Psoas muscle (tissue), 8 donors: ENCODE data around the gene RNU5D-1. TPM values are rescaled to one million over a fixed set of nuclear protein-coding genes. Genes with fewer than 3 reads are reported as not detected.

Experiments used
- ATAC-seq, 4 donors: fragments of 200-7000 bp; cut with Tn5 transposase; one replicate each; pipeline ENCODE4 v1.9.1; 2020; ENCODE audit warnings: moderate library complexity in 3 of 4, mild to moderate bottlenecking in 2 of 4
- DNase-seq, 2 donors: peaks; one replicate each; pipeline ENCODE4 v3.0.0-alpha.2; 2020
- H3K27ac ChIP-seq: fragments of 200-600 bp; one replicate; pipeline ENCODE4 v1.8.0; 2022
- H3K27me3 ChIP-seq, 3 donors: fragments of 200-600 bp in 1 of 3; one replicate each; pipeline versions ENCODE4 v1.6.1 to v1.8.0; 2013 to 2022; ENCODE audit warnings: low read length in 2 of 3, mild to moderate bottlenecking in 2 of 3, moderate library complexity in 1 of 3; ENCODE audit not compliant: insufficient read depth in 3 of 3
- H3K36me3 ChIP-seq, 2 donors: fragments of 200-600 bp in 1 of 2; one replicate each; pipeline versions ENCODE4 v1.6.1 to v1.8.0; 2013 to 2022; ENCODE audit warnings: low read depth in 1 of 2, mild to moderate bottlenecking in 1 of 2, moderate library complexity in 1 of 2; ENCODE audit not compliant: insufficient read depth in 1 of 2
- H3K4me1 ChIP-seq: fragments of 200-600 bp; one replicate; pipeline ENCODE4 v1.8.0; 2022
- H3K4me3 ChIP-seq: fragments of 200-600 bp; one replicate; pipeline ENCODE4 v1.8.0; 2022; ENCODE audit warnings: mild to moderate bottlenecking
- H3K9me3 ChIP-seq: fragments of 200-600 bp; one replicate; pipeline ENCODE4 v1.8.0; 2022
- CTCF ChIP-seq: fragments of 200-600 bp; IDR thresholded peaks from one replicate; pipeline ENCODE4 v1.8.0; 2022; ENCODE audit warnings: antibody characterized with exemption
- WGBS, 3 donors: extraction: QIAGEN DNeasy Blood & Tissue Kit; methylation state at CpG; one replicate each; pipeline versions ENCODE4 v1.1.6 to v1.1.7; 2013; 5-methylcytosine and 5-hydroxymethylcytosine counted together
- intact Hi-C, 2 donors: fragments of 100-400 bp; cut with DNase I; formaldehyde crosslinking; loops; one replicate each; pipeline versions ENCODE4 v1.11.0 to v1.14.2; 2022
- polyA plus RNA-seq, 3 donors: library from polyadenylated mRNA; stranded (reverse); fragments of 200-250 nt; gene quantifications; one replicate each; pipeline ENCODE4 v1.2.3, GENCODE V29; 2013
- total RNA-seq, 4 donors: library from RNA; stranded (reverse); fragmentation: NEBNext Ultra II Directional in 2 of 4; extraction: Animal tissue kit (Norgen Biotek cat#: 25700) in 2 of 4; gene quantifications; one replicate each; pipeline versions ENCODE4 v1.2.1 to v1.2.4, GENCODE V29; 2021 to 2023
- donor health status: healthy with polysubstance abuse.
- donor health status: DM: no; HTN: no; CAD: no; lungs with moderate emphysema.
- donor health status: Bipolar disorder and iron deficiency.
- donor health status: healthy.
- donor health status: DM: yes; HTN: yes; CAD: no.
- donor health status: DM: no; HTN: no; CAD: no.
- donor health status: DM: no; HTN: no; CAD: no.
- donor health status: DM: yes; HTN: yes; CAD: no.

RNU5D-1 gene
- total and polyA plus RNA-seq, 7 donors = not detected

DNA sequence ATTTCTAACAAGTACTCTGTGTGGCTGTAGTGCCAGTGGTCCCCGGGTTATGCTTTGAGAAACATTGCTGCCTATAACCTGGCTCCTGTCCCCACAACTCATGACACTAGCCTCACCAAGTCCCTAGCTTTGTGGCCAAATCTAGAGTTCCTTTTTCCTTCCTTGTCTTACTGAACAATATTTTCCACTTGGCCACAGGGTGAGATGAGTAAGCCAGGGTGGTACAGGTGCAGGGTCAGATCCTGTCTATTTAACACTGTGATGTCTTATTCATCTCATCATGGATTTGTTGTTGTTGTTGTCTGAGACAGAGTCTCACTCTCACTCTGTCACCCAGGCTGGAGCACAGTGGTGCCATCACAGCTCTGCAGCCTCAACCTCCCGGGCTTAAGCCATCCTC is 37.8 kb downstream of the RNU5D-1 start:
- intact Hi-C loops = loop anchor here in 1 of 2 donors (2.0 kb wide), 1 partner anchor 56 kb away; no protein-coding TSS in a partner anchor
- DNase-seq = no peak
- H3K27ac ChIP-seq = no peak overlapping the region
- no peak for ATAC-seq
- H3K4me3 ChIP-seq = no peak overlapping the region
- no peaks in the 10 kb centered on the region for H3K4me1 ChIP-seq
- TF ChIP-seq CTCF = no peak
- 85 to 89% (median 88%) methylated on average over 2 of the region's 2 CpGs for WGBS, 3 donors
- H3K9me3 ChIP-seq = no peaks in the 10 kb centered on the region
- H3K27me3 ChIP-seq = no peaks in the 10 kb centered on the region
- no peaks in the 10 kb centered on the region for H3K36me3 ChIP-seq

DNA sequence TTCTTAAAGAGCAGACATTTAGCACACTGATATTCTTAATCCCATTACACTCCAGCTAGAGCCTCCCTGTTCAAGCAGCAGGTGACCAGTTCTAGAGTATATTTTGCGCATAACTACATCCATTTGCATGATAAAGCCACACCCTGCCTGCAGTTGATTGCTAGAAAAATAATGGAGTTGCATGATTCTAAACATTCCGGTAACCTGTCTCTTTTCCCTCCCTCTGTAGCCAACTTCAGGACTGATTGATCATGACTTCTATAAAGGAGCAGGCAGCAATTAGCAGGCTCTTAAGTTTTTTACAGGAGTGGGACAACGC is 41.6 kb downstream of the RNU5D-1 start:
- H3K36me3 ChIP-seq = no peaks in the 10 kb centered on the region
- no peak overlapping the region for H3K4me3 ChIP-seq
- ATAC-seq (no peak), DNase-seq (no peak)
- intact Hi-C loops = no loop called here
- TF ChIP-seq CTCF = no peak
- H3K27ac ChIP-seq = no peak overlapping the region
- H3K9me3 ChIP-seq = no peaks in the 10 kb centered on the region
- 81 to 91% (median 84%) methylated on average over 3 of the region's 3 CpGs for WGBS, 3 donors
- H3K27me3 ChIP-seq = no peaks in the 10 kb centered on the region
- no peaks in the 10 kb centered on the region for H3K4me1 ChIP-seq

DNA sequence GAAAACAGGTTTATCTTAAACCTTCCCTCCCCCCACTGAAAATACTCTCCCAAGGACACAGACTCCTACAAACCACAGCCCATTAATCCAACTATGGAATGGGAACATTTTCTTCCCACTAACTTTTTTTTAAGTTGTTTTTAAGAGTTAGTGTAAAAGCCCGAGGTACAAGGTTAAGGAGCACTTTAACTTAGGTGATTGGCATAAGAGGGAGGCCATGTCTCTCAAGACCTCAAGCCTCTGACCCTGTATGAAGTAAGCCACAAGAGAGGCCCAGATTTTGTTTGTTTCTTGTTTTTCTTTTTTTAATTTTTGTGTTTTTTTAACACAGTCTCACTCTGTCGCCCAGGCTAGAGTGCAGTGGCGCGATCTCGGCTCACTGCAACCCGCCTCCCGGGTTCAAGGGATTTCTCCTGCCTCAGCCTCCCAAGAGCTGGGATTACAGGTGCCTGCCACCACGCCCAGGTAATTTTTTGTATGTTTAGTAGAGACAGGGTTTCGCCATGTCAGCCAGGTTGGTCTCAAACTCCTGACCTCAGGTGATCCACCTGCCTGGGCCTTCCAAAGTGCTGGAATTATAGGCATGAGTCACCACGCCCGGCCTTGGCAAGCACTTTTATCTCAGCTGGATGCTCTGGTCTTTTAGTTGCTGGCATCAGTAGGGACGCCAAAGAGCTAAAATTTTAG is 42.1 kb downstream of the RNU5D-1 start:
- H3K4me3 ChIP-seq = no peak overlapping the region
- H3K4me1 ChIP-seq = no peaks in the 10 kb centered on the region
- intact Hi-C loops = no loop called here
- no peak for DNase-seq
- no peak for ATAC-seq
- TF ChIP-seq CTCF = no peak
- 85 to 86% (median 85%) methylated on average over 12 of the region's 12 CpGs for WGBS, 3 donors
- no peaks in the 10 kb centered on the region for H3K27me3 ChIP-seq
- no peaks in the 10 kb centered on the region for H3K9me3 ChIP-seq
- no peaks in the 10 kb centered on the region for H3K36me3 ChIP-seq
- no peak overlapping the region for H3K27ac ChIP-seq

DNA sequence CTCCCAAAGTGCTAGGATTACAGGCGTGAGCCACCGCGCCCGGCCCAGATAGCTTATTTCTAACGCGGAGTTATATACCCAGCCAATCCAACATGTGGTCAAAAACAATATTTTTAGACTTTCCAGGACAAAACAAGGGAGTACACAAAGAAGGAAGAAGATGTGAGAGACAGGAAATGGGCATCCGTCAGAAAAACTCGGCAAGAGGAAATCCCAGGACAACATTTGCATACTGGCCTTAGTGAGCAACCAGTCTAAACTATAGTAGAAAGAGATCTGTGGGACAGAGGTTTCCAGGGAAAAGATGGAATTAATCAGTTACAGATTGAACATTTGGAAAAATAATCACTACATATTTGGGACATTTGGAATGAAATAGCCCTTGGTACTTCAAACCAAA is 45.1 kb downstream of the RNU5D-1 start:
- H3K4me1 ChIP-seq = no peaks in the 10 kb centered on the region
- no peaks in the 10 kb centered on the region for H3K9me3 ChIP-seq
- no peak overlapping the region for H3K27ac ChIP-seq
- no peaks in the 10 kb centered on the region for H3K36me3 ChIP-seq
- intact Hi-C loops = no loop called here
- DNase-seq = no peak
- no peak for TF ChIP-seq CTCF
- H3K4me3 ChIP-seq = no peak overlapping the region
- no peak for ATAC-seq
- 79 to 81% (median 79%) methylated on average over 8 of the region's 8 CpGs for WGBS, 3 donors
- no peaks in the 10 kb centered on the region for H3K27me3 ChIP-seq

DNA sequence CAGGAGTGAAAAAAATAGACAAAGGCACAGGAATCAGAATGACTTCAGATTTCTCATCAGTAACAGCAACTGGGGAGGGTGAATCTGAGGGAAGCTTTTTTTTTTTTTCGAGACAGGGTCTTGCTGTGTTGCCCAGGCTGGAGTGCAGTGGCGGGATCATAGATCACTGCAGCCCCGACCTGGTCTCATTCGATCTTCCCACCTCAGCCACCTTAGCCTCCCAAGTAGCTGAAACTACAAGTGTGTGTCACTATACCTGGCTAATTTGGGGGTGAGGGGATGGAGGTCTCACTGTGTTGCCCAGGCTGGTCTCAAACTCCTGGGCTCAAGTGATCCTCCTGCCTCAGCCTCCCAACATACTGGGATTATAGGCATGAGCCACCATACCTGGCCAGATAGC is 45.8 kb downstream of the RNU5D-1 start:
- no peak for TF ChIP-seq CTCF
- DNase-seq (no peak), ATAC-seq (no peak)
- Histone ChIP-seq H3K27me3 (no peaks in the 10 kb centered on the region), H3K9me3 (no peaks in the 10 kb centered on the region), H3K4me1 (no peaks in the 10 kb centered on the region), H3K36me3 (no peaks in the 10 kb centered on the region), H3K4me3 (no peak overlapping the region), H3K27ac (no peak overlapping the region)
- 88 to 98% (median 95%) methylated on average over 4 of the region's 4 CpGs for WGBS, 3 donors
- intact Hi-C loops = no loop called here
